ENCODE data around the gene NASP.

Gene NASP, protein sequence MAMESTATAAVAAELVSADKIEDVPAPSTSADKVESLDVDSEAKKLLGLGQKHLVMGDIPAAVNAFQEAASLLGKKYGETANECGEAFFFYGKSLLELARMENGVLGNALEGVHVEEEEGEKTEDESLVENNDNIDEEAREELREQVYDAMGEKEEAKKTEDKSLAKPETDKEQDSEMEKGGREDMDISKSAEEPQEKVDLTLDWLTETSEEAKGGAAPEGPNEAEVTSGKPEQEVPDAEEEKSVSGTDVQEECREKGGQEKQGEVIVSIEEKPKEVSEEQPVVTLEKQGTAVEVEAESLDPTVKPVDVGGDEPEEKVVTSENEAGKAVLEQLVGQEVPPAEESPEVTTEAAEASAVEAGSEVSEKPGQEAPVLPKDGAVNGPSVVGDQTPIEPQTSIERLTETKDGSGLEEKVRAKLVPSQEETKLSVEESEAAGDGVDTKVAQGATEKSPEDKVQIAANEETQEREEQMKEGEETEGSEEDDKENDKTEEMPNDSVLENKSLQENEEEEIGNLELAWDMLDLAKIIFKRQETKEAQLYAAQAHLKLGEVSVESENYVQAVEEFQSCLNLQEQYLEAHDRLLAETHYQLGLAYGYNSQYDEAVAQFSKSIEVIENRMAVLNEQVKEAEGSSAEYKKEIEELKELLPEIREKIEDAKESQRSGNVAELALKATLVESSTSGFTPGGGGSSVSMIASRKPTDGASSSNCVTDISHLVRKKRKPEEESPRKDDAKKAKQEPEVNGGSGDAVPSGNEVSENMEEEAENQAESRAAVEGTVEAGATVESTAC

DNA sequence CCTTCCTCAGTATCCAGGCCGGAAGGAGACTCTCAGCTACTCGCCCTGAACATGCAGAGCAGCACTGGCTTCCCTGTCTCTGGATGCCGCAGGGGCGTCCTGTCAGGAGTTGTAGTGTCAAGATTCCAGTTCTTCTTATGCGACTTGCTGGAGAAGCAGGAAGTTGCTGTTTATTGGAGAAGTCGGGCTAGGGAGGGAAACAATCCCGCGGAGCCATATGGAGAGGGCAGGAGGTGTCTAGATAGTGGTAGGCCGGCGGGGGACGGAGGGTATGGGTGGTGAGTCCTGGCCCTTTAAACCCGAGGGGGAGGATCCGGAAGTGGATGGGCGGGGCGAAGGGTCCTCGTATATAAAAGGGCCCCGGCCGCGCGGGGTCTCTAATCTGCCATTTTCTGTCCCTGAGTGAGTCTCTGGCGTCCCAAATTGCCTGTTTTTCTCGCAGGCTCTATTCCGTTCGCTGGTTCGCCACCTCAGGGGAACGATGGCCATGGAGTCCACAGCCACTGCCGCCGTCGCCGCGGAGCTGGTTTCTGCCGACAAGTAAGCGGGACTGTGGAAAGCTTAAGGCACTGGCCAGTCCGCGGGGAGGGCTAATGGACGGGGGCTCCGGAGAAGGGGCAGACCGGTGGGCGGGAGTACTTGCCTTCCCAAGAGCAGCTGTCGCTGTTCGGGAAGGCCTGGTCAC lies at the start of gene NASP:
Gene NASP (plus strand): TSS at position 376 of the 685 bp plus-strand sequence. CDS start 106 bp downstream, at position 482.
- peak within 1 kb of the TSS; percentile 99 for H3K9ac ChIP-seq (ENCODE audit: insufficient read length)
- H3K4me3 ChIP-seq = peak within 1 kb of the TSS; percentile 96
- DNase-seq (ENCODE audit: low read depth, low spot score) = peak; percentile 65
- no peak for TF ChIP-seq FOXP2 (optimal IDR thresholded peaks at IDR 0.05; ENCODE audit: control extremely low read depth, extremely low read length, insufficient read depth)
- TF ChIP-seq POLR2AphosphoS5 (IDR thresholded peaks at IDR 0.05; ENCODE audit: borderline replicate concordance, low read depth, low read length) = peak; percentile 99
- peaks cover 27% of the 10 kb centered on the region for H3K36me3 ChIP-seq (ENCODE audit: insufficient read depth, low read length)
- H3K9me3 ChIP-seq (ENCODE audit: low read depth, low read length) = no peaks in the 10 kb centered on the region
- H3K27ac ChIP-seq = peak within 1 kb of the TSS; percentile 98

DNA sequence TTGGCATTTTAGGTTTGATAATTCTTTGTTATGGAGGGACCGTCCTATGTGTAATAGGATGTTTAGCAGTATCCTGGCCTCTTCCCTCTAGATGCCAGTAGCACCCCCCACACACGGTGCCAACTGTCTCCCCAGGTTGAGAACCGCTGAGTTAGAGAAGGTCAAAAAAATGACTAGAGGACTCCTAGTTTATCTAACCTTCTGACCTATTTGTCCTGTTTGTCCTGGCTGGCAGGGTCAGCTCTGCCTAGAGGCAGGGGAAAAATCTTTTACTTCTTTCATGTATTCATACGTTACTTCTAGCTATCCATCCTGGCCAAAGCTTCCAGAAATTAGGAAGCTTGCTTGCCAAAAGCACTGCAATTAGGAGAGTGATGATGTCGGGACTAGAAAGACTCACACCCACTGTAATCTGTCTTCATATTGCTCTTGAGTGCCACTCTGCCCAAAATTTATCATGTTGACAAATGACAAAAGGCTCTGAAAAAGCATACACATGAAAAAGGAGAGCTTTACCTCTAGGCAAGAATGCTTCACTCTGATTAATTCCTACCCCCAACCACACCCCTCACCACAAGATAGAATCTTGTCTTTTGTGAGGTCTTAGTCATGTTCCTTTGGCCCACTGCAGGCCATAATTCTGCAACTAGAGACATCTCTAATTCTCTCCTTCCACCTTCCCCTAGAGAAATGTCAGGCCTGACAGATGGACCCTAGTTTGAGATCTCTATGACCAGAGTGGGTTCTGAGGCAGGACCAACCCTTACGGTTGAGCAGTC lies 47.7 kb upstream of the NASP start:
- no peak overlapping the region for H3K9ac ChIP-seq (ENCODE audit: insufficient read length)
- H3K27ac ChIP-seq = no peak overlapping the region
- TF ChIP-seq EZH2 (IDR thresholded peaks at IDR 0.05) (no peak), FOXP2 (optimal IDR thresholded peaks at IDR 0.05; ENCODE audit: control extremely low read depth, extremely low read length, insufficient read depth) (no peak), POLR2AphosphoS5 (IDR thresholded peaks at IDR 0.05; ENCODE audit: borderline replicate concordance, low read depth, low read length) (no peak)
- H3K4me3 ChIP-seq = no peak overlapping the region
- H3K36me3 ChIP-seq (ENCODE audit: insufficient read depth, low read length) = no peaks in the 10 kb centered on the region
- H3K9me3 ChIP-seq (ENCODE audit: low read depth, low read length) = no peaks in the 10 kb centered on the region
- no peak for DNase-seq (ENCODE audit: low read depth, low spot score)

DNA sequence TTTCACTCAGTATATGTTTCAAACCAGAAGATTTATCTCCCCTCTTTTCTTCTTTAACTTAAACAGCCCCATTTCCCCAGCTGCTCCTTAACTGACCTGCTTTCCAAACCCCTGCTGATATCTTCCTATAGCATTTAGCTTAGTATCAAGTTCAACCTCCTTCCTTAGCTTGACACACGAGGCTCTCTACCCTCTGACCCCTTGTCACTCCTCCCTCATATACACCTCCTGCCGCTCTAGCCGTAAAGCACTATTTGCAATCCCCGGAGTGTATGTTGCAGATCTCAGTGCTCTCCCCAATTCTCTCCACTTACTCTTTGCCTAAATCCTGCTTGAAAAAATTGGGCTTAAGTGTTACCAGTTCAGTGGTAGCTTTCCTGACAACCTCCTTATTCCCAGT lies 47.0 kb upstream of the NASP start:
- H3K4me3 ChIP-seq = no peak overlapping the region
- H3K27ac ChIP-seq = no peak overlapping the region
- H3K9ac ChIP-seq (ENCODE audit: insufficient read length) = no peak overlapping the region

DNA sequence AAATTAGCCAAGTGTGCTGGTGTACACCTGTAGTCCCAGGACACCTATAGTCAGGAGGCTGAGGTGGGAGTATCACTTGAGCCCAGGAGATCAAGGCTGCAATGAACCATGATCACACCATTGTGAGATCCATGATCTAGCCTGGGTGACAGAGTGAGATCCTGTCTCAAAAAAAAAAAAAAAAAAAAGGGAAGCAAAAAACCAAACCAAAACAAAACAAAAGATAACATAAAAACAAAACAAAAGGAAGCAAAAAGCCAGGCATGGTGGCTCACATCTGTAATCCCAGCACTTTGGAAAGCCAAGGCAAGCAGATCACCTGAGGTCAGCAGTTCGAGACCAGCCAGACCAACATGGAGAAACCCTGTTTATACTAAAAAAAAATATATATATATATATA lies 42.6 kb upstream of the NASP start:
- Histone ChIP-seq H3K27ac (no peak overlapping the region), H3K9me3 (ENCODE audit: low read depth, low read length) (no peaks in the 10 kb centered on the region), H3K36me3 (ENCODE audit: insufficient read depth, low read length) (no peaks in the 10 kb centered on the region), H3K9ac (ENCODE audit: insufficient read length) (no peak overlapping the region), H3K4me3 (no peak overlapping the region)
- DNase-seq (ENCODE audit: low read depth, low spot score) = no peak
- TF ChIP-seq EZH2 (IDR thresholded peaks at IDR 0.05) = no peak
- TF ChIP-seq FOXP2 (optimal IDR thresholded peaks at IDR 0.05; ENCODE audit: control extremely low read depth, extremely low read length, insufficient read depth) = no peak
- TF ChIP-seq POLR2AphosphoS5 (IDR thresholded peaks at IDR 0.05; ENCODE audit: borderline replicate concordance, low read depth, low read length) = no peak

More for the DNA sequence above, 47.0 kb upstream of the NASP start:
- Histone ChIP-seq H3K36me3 (ENCODE audit: insufficient read depth, low read length) (no peaks in the 10 kb centered on the region), H3K9me3 (ENCODE audit: low read depth, low read length) (no peaks in the 10 kb centered on the region)
- TF ChIP-seq POLR2AphosphoS5 (IDR thresholded peaks at IDR 0.05; ENCODE audit: borderline replicate concordance, low read depth, low read length) (no peak), EZH2 (IDR thresholded peaks at IDR 0.05) (no peak), FOXP2 (optimal IDR thresholded peaks at IDR 0.05; ENCODE audit: control extremely low read depth, extremely low read length, insufficient read depth) (no peak)
- no peak for DNase-seq (ENCODE audit: low read depth, low spot score)

DNA sequence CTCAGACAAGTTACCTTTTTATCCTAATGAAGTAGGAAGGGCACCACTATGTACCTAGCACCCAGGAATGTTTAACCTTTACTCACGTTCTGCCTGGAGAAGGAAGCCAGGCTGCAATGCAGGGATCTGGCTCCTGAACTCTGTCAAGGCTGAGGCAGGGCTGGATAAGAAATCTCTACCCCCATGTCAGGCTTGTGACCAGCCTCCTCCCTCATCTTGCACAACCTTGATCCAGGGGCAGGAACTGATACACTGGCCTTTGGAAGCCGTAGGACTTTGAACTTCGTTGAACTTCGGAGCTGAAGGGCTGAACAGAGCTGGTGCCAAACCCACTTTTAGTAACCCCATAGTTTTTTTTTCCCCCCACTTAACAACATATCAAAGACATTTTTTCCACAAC lies 41.2 kb upstream of the NASP start:
- no peak overlapping the region for H3K9ac ChIP-seq (ENCODE audit: insufficient read length)
- no peak overlapping the region for H3K27ac ChIP-seq
- DNase-seq (ENCODE audit: low read depth, low spot score) = no peak
- no peak overlapping the region for H3K4me3 ChIP-seq
- H3K36me3 ChIP-seq (ENCODE audit: insufficient read depth, low read length) = no peaks in the 10 kb centered on the region
- no peaks in the 10 kb centered on the region for H3K9me3 ChIP-seq (ENCODE audit: low read depth, low read length)
- no peak for TF ChIP-seq EZH2 (IDR thresholded peaks at IDR 0.05)
- TF ChIP-seq FOXP2 (optimal IDR thresholded peaks at IDR 0.05; ENCODE audit: control extremely low read depth, extremely low read length, insufficient read depth) = no peak
- TF ChIP-seq POLR2AphosphoS5 (IDR thresholded peaks at IDR 0.05; ENCODE audit: borderline replicate concordance, low read depth, low read length) = no peak

DNA sequence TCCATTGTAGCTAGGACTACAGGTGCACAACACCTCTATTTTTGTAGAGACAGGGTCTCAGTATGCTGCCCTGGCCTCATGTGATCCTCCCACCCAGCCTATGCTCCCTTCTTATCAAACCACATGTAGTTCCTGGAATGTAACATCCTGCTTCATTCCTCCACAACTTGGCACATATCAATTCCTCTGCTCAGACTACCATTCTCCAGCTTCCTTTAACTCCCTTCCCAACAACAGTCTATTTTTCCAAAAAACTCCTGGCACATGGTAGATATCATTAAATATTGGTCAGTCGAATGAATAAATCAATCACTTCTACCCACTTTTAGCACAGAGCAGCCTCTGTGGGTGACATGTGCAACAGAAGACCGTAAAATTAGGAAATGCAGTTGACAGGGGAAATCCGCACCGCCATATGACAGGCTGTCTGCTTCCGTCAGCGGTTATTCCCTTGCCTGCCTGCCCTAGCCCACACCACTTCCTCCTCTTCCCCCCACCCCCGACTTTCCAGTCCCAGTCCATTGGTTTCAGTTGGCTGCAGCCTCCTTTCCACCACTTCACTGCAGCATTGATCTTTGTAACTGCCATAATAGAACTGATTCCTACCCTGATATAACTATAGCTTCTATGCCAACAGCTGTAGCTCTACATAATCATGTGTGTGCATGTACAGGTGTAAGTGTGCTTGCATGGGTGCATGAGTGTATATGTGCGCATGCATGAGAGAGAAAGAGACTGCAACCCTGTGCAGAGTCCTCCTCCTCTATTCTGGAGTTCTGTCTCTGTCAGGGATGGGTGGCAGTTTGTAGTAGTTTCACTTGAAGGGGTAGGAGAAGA lies 40.0 kb upstream of the NASP start:
- no peaks in the 10 kb centered on the region for H3K36me3 ChIP-seq (ENCODE audit: insufficient read depth, low read length)
- no peak overlapping the region for H3K4me3 ChIP-seq
- H3K9me3 ChIP-seq (ENCODE audit: low read depth, low read length) = no peaks in the 10 kb centered on the region
- no peak overlapping the region for H3K27ac ChIP-seq
- no peak for DNase-seq (ENCODE audit: low read depth, low spot score)
- no peak overlapping the region for H3K9ac ChIP-seq (ENCODE audit: insufficient read length)
- TF ChIP-seq EZH2 (IDR thresholded peaks at IDR 0.05) = no peak
- TF ChIP-seq FOXP2 (optimal IDR thresholded peaks at IDR 0.05; ENCODE audit: control extremely low read depth, extremely low read length, insufficient read depth) = no peak
- TF ChIP-seq POLR2AphosphoS5 (IDR thresholded peaks at IDR 0.05; ENCODE audit: borderline replicate concordance, low read depth, low read length) = no peak

DNA sequence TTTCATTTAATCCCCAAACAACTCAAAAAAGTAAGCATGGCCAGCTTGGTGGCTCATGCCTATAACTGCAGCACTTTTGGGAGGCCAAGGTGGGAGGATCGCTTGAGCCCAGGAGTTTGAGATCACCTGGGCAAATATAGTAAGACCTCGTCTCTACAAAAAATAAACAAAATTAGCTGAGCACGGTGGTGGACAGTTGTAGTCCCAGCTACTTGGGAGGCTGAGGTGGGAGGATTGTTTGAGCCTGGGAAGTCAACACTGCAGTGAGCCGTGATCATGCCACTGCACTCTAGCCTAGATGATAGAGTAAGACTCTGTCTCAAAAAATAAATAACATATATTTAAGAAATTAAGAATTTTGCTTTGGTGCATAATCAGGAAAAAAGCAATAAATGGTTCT lies 39.3 kb upstream of the NASP start:
- H3K9me3 ChIP-seq (ENCODE audit: low read depth, low read length) = no peaks in the 10 kb centered on the region
- TF ChIP-seq FOXP2 (optimal IDR thresholded peaks at IDR 0.05; ENCODE audit: control extremely low read depth, extremely low read length, insufficient read depth) (no peak), EZH2 (IDR thresholded peaks at IDR 0.05) (no peak), POLR2AphosphoS5 (IDR thresholded peaks at IDR 0.05; ENCODE audit: borderline replicate concordance, low read depth, low read length) (no peak)
- no peak overlapping the region for H3K4me3 ChIP-seq
- no peak overlapping the region for H3K9ac ChIP-seq (ENCODE audit: insufficient read length)
- no peak for DNase-seq (ENCODE audit: low read depth, low spot score)
- no peak overlapping the region for H3K27ac ChIP-seq
- H3K36me3 ChIP-seq (ENCODE audit: insufficient read depth, low read length) = no peaks in the 10 kb centered on the region

Measured in SK-N-MC (cell line).